Activated CD4-positive, CD25-positive, alpha-beta regulatory T cell treated with anti-CD3 and anti-CD28 coated beads, Interleukin-2, amount 50 U/mL, for 72 hours (primary cell): ENCODE results near the gene THSD7A.

ENCODE experiments used
- DNase-seq: peaks from one replicate; pipeline ENCODE4 v3.0.0; 2021

THSD7A gene

GRCh38 chr7:11374629-11375028 lies 457.4 kb downstream of the THSD7A start:
- DNase-seq: no peak

- DNase-seq: no peak
Measured at GRCh38 chr7:11373546-11374142, 458.4 kb downstream of the THSD7A start.

GRCh38 chr7:11369696-11370095 lies 462.3 kb downstream of the THSD7A start:
- no peak for DNase-seq

- no peak for DNase-seq
Measured at GRCh38 chr7:11366118-11366517, 465.9 kb downstream of the THSD7A start.

GRCh38 chr7:11358637-11359036 lies 473.4 kb downstream of the THSD7A start:
- no peak for DNase-seq

GRCh38 chr7:11355399-11356005 lies 476.5 kb downstream of the THSD7A start:
- no peak for DNase-seq

- no peak for DNase-seq
Measured at GRCh38 chr7:11346302-11346701, 485.7 kb downstream of the THSD7A start.

- DNase-seq: no peak
Measured at GRCh38 chr7:11345621-11346020, 486.4 kb downstream of the THSD7A start.

- DNase-seq: no peak
Measured at GRCh38 chr7:11343818-11344413, 488.1 kb downstream of the THSD7A start.

- DNase-seq: no peak
Measured at GRCh38 chr7:11343136-11343535, 488.9 kb downstream of the THSD7A start.

- DNase-seq: no peak
Measured at GRCh38 chr7:11341285-11341944, 490.6 kb downstream of the THSD7A start.

- no peak for DNase-seq
Measured at GRCh38 chr7:11336432-11336831, 495.6 kb downstream of the THSD7A start.

- DNase-seq: no peak
Measured at GRCh38 chr7:11335947-11336346, 496.1 kb downstream of the THSD7A start.

- no peak for DNase-seq
Measured at GRCh38 chr7:11332865-11333228, 499.2 kb downstream of the THSD7A start.

GRCh38 chr7:11332186-11332864 lies 499.7 kb downstream of the THSD7A start:
- no peak for DNase-seq

GRCh38 chr7:11331128-11332102 lies 500.6 kb downstream of the THSD7A start:
- no peak for DNase-seq

GRCh38 chr7:11330717-11331116 lies 501.3 kb downstream of the THSD7A start:
- no peak for DNase-seq

- no peak for DNase-seq
Measured at GRCh38 chr7:11330208-11330607, 501.8 kb downstream of the THSD7A start.

GRCh38 chr7:11329626-11330025 lies 502.4 kb downstream of the THSD7A start:
- DNase-seq: no peak

- DNase-seq: no peak
Measured at GRCh38 chr7:11328309-11328708, 503.7 kb downstream of the THSD7A start.

- DNase-seq: no peak
Measured at GRCh38 chr7:11327633-11328032, 504.4 kb downstream of the THSD7A start.
